Measurements from ENCODE around the gene CBARP.

Gene CBARP

DNA sequence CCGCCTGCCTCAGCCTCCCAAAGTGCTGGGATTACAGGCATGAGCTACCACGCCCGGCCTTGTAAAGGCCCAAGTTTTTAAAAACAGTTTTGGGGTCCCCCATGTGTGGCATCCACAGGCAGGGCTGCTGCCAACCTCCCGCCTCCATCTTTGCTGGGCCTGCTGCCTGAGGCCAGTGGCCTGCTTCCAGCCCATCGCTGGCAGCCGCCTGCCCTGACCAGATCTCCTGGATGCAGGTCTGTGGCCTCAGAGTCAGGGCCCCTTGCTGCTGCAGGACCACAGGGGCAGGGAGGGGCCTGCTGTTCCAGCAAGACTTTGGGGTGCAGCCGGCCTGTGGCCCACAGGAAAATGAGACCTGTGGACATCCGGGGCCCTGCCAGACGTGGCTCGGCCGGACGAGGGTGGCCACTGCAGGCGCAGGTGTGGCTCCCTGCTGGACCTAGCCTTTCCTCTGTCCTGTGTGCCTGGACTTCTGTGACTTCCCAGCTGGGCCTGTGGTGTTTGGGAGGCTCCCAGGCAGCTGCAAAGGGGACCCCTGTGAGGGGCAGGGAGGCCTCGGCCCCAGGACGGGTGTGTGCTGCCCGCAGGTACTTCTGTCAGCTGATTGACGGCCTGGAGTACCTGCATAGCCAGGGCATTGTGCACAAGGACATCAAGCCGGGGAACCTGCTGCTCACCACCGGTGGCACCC is 17.9 kb downstream of the CBARP start:
- DNase-seq (ENCODE audit: low read depth), result no peak
- TF ChIP-seq, protein P1, sequence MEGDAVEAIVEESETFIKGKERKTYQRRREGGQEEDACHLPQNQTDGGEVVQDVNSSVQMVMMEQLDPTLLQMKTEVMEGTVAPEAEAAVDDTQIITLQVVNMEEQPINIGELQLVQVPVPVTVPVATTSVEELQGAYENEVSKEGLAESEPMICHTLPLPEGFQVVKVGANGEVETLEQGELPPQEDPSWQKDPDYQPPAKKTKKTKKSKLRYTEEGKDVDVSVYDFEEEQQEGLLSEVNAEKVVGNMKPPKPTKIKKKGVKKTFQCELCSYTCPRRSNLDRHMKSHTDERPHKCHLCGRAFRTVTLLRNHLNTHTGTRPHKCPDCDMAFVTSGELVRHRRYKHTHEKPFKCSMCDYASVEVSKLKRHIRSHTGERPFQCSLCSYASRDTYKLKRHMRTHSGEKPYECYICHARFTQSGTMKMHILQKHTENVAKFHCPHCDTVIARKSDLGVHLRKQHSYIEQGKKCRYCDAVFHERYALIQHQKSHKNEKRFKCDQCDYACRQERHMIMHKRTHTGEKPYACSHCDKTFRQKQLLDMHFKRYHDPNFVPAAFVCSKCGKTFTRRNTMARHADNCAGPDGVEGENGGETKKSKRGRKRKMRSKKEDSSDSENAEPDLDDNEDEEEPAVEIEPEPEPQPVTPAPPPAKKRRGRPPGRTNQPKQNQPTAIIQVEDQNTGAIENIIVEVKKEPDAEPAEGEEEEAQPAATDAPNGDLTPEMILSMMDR (conservative IDR thresholded peaks at IDR 0.05; ENCODE audit: low read depth, low read length), result no peak
- no peak overlapping the region for H3K4me3 ChIP-seq (ENCODE audit: low read length)

DNA sequence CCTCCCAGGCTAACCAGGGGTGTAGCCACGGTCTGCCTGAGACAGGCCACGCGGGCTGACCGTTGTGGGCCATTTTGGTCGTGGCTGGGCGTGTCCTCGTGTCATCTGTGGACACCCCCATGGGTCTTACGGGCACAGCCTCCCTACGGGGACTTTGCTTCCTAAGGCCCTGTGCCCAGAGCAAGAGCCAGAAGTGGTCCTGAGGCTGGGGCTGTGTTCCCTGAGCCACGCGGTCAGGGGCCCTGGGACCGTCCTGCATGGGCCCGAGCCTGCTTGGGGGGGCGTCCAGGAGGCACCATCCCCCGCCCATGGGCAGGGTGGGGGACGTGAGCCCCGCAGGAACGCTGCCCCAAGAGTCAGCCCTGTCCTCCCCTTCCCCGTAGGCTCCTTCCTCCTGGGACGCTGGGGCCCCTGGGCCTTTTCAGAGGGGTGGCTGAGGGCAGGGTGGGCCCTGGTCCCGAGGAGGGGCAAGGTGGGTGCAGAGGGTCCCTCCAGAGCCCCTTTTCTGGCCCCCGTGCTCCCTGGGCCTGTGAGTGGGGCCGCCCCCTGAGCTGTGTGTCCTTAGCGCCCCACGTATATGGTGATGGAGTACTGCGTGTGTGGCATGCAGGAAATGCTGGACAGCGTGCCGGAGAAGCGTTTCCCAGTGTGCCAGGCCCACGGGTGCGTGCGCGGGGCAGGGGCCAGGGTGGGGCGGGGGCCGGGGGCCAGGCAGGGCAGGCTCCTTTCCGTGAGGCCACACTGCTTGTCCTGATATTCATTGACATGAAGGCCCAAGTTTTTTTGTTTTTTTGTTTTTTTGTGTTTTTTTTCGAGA is 18.8 kb downstream of the CBARP start:
- no peak for DNase-seq (ENCODE audit: low read depth)
- TF ChIP-seq, protein P1 (conservative IDR thresholded peaks at IDR 0.05; ENCODE audit: low read depth, low read length), result no peak
- no peak overlapping the region for H3K4me3 ChIP-seq (ENCODE audit: low read length)

- DNase-seq (ENCODE audit: low read depth), result no peak
- no peak overlapping the region for H3K4me3 ChIP-seq (ENCODE audit: low read length)
- TF ChIP-seq, protein P1 (conservative IDR thresholded peaks at IDR 0.05; ENCODE audit: low read depth, low read length), result no peak
Observed at GRCh38 chr19:1217366-1217765, 20.4 kb downstream of the CBARP start.

DNA sequence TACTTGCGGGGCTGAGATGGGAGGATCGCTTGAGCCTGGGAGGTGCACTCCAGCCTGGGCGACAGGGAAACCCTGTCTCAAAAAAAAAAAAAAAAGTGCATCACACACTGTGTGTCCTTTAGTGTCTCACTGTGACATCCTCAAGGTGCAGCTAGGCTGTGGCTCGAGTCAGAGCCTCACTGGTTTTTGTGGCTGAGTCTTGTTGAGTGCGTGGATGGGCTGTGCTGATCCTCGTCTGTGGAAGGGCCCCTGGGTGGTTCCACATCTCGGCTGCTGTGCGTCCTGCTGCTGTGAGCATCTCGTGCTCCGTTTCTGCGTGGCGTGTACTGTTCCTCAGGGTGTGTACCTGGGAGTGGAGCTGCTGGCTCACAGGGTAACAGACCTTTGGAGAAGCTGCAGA is 21.0 kb downstream of the CBARP start:
- TF ChIP-seq, protein P1 (conservative IDR thresholded peaks at IDR 0.05; ENCODE audit: low read depth, low read length), result no peak
- DNase-seq (ENCODE audit: low read depth), result no peak
- no peak overlapping the region for H3K4me3 ChIP-seq (ENCODE audit: low read length)

DNA sequence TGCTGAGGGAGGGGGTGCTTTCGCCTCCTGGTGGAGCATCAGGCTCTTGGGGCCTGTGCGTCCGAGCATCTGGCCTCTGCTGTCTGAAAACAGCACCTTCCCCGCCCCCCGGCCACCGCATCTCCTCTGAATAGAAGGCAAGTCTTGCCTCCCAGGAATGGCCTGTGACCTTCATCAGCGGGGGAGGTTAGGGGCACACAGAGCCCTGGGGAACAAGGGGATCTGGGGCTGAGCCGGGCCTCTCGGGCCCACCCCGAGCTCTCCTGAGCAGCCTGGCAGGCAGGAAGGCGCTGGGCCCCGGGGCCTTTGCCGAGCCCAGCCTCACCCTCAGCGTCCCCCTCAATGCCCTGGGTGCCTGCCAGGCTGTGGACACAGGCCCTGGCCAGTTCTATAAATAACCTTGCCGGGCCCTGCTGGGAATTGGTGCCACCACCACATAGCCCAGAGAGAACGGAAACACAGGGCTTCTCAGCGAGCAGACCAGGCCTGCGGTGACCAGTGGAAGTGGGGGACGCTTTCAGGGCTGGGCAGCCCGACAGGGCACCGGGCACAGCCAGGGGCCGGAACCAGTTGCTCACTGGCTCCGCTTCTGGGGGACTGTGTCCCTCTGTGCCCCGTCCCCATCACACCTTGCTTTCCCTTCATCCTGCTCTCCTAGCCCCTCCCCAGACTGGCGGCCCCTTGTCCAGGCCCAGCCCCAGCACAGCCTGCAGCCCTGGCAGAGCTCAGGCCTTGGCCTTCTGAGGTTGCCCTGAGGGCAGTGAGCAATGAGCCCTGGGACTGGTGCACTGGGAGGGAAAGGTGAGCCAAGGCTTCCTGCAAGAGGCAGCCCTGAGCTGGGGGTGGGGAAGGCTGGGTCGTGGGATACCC is 22.7 kb downstream of the CBARP start:
- DNase-seq (ENCODE audit: low read depth), result peak; percentile 50
- H3K4me3 ChIP-seq (ENCODE audit: low read length), result no peak overlapping the region
- TF ChIP-seq, protein P1 (conservative IDR thresholded peaks at IDR 0.05; ENCODE audit: low read depth, low read length), result peak; percentile 27

DNA sequence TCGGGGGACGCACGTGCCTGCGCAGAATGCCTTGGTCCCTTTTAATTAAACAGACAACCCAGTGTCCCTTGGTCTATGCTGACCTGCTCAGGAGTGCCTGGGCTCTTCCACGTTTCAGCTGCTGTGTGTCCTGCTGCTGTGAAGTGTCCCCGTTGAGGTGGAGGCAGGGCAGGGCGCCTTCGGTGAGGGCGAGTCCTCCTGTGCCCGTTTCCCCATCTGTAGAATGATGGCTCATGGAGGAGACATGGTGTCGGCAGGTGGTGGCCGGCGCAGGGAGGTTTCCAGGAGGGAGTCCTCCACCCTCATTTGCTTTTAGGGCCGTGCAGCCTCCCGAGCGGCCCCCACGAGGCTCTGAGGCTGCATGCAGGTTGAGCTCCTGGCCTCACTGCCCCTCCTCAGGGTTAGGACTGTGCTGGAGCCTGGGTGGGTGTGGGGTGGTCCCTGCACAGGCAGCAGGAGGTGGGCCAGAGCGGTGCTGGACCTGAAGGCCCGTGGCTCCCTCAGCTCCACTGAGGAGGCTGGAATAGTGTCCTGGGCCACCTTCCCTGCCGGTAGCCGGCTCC is 23.4 kb downstream of the CBARP start:
- no peak overlapping the region for H3K4me3 ChIP-seq (ENCODE audit: low read length)
- no peak for DNase-seq (ENCODE audit: low read depth)
- TF ChIP-seq, protein P1 (conservative IDR thresholded peaks at IDR 0.05; ENCODE audit: low read depth, low read length), result no peak

Data from retinal pigment epithelial cell (primary cell).